HG03558 (cell line): Measurements from ENCODE around the gene CLEC19A.

ENCODE experiments used
- ATAC-seq: cut with Tn5 transposase; IDR thresholded peaks from one replicate; pipeline ENCODE4 v1.9.1; 2021; ENCODE audit warnings: moderate number of reproducible peaks; ENCODE audit not compliant: unreplicated experiment; ENCODE audit errors: extremely low read depth

The CLEC19A gene

DNA sequence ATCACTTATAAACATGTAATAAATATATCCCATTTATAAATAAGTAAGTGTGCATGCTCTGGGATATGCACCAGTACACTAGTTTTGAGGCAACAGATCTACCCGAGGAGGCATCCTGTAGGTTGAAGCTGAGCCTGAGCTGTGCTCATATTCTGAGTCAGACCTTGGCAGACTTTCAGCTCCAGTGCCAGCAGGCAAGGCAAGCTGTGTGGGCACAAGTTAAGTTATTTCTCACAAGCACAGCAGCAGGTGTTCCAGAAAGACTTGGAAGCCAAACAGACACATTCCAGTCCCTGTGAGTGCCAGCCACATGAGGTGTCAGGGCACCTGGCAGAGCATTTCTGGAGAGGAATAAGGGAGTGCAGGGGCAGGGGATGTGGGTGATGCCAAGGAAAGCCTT, 1.3 kb upstream of the CLEC19A start:
- no peak for ATAC-seq

- no peak for ATAC-seq
These were observed 1.3 kb downstream of the CLEC19A start for GRCh38 chr16:19286827-19287226.

DNA sequence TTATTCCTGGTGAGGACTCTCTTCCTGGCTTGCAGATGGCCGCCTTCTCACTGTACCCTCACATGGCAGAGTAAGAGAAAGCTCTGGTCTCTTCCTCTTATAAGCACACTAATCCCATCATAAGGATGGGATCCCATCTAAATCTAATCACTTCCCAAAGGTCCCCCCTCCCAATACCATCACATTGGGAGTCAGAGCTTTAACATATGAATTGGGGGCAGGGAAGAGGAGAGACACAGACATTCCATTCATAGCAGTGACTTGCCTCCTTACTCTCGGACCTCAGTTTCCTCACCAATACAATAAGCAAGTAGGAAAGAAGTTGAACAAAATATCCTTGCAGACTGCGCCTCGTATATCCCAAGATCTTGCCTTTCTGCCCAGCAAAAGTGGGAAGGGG, 1.7 kb downstream of the CLEC19A start:
- ATAC-seq: no peak

GRCh38 chr16:19288872-19289799, 3.6 kb downstream of the CLEC19A start:
- no peak for ATAC-seq

- no peak for ATAC-seq
These were observed 4.4 kb downstream of the CLEC19A start for GRCh38 chr16:19289811-19290485.

GRCh38 chr16:19290860-19291259, 5.3 kb downstream of the CLEC19A start:
- no peak for ATAC-seq

DNA sequence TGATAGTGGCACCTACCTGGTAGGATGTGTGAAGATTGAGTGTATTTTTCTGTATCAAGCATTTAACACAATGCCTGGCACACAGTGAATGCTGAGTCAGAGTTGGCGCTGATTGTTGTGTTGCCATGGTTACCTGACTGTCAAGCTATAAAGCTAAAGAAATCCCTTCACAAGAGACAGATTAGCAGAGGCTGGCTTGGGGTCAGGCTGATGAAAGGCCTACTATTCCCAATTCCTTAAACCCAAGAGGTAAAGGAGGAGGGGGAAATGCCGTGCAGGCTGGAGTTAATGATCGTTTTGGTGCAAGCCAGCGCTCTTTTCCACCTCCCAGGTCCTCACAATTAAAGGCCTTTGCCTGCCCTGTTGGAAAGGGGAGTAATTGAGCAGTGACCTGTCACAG, 5.9 kb downstream of the CLEC19A start:
- no peak for ATAC-seq

- ATAC-seq: no peak
These were observed 6.7 kb downstream of the CLEC19A start for GRCh38 chr16:19292186-19292585.

GRCh38 chr16:19294156-19294649, 8.7 kb downstream of the CLEC19A start:
- ATAC-seq: peak; percentile 53

- ATAC-seq: no peak
These were observed 9.9 kb downstream of the CLEC19A start for GRCh38 chr16:19295393-19295792.

DNA sequence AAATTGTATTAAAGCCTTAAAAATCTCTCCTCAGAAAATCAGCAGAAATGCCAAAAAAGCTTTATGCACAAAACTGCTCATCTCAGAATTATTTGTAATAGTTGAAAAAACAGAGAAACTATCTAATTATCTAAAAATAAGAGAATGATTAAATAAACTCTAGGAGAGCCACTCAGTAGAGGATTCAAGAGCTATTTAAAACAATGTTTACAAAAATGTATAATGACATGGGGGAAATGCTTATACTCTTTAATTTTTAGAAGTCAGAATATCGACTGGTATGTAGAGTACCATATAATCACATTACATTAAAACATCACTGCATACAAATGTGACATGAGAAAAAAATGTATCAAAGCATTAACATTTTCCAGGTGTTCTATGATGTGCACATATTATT, 11.9 kb downstream of the CLEC19A start:
- ATAC-seq: no peak

- no peak for ATAC-seq
These were observed 14.0 kb downstream of the CLEC19A start for GRCh38 chr16:19299565-19299964.

DNA sequence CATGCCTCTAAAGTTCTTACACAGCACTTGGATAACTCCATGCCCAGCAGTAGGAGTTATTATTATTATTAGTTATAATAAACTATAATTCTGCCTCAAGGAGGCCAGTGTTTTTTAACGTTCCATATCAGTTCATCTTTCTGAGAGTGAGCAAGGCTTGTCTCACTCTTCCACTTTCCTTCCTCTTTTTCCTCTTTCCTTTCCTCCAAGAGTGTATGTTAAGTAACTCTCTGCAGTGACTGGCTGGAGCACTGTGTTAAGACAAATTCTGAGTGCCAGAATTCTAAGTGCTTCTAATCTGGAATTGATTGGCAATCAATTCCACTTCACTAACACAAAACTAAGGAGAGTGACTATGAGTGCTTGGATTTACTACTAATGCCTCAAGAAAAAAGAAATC, 16.4 kb downstream of the CLEC19A start:
- no peak for ATAC-seq

GRCh38 chr16:19304750-19305149, 19.2 kb downstream of the CLEC19A start:
- ATAC-seq: no peak

- ATAC-seq: no peak
These were observed 19.9 kb downstream of the CLEC19A start for GRCh38 chr16:19305443-19305842.

- no peak for ATAC-seq
These were observed 22.2 kb downstream of the CLEC19A start for GRCh38 chr16:19307587-19308241.

GRCh38 chr16:19308392-19308791, 22.9 kb downstream of the CLEC19A start:
- ATAC-seq: no peak

GRCh38 chr16:19309178-19309577, 23.6 kb downstream of the CLEC19A start:
- no peak for ATAC-seq

- ATAC-seq: no peak
These were observed 29.3 kb downstream of the CLEC19A start for GRCh38 chr16:19314718-19315425.

DNA sequence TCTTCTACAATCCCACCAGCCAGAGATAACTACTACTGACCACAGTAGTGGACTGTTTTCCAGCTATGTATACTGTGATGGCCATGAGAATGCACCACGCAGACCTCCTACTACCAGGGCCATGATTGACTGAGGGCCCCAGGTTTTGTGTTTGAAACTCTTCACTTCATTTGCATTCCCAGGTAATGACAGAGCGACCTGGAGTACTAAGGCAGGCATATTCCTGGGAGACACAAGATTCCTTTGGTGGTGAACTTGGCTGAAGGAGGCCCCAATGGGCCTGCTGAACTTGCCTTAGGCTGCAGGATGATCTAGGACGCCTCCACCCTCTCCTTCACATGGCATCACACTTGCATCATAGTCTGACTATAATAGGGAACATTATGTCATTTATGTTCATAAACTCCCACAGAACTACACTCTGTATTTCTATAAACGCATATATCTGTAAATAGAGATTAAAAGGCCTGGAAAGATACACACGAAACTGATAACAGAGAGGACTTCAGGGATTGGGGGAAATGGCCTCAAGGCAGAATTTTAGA, 30.4 kb downstream of the CLEC19A start:
- no peak for ATAC-seq
